Measurements from ENCODE around the gene DEFB114.

DNA sequence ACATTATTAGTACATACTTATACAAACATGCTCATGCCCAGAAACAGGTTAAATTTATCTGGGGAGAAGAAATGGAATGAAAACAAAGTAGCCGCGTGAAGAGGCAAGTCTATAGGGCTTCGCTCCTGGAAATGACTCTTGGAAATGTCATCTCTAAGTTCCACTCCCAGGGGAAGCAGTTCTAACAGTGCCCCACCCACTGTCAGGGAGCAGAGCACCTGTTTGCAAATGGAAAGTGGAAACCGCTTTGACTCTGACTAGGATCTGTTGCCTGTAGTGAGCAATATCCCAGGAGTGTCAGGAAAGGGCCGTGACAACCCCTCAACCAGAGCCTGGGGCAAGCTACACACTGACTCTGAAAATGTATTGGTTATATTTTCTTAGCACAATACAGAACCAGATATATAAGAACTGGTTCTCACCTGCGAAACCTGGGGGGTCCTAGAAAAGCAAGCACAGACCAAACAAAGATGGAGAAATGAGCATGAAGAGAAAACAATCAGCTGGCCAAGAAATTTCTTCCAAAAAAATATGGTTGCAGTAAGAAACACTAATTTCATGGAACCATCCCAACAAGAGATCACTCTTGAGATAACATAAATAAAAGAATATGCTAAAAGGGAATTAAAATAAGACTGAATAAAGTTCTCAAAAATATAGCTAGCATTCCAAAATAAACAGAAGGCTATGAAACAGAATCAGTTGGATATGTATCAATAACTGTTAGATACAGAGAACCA lies 50.2 kb downstream of the DEFB114 start:
- TF ChIP-seq, protein P1, sequence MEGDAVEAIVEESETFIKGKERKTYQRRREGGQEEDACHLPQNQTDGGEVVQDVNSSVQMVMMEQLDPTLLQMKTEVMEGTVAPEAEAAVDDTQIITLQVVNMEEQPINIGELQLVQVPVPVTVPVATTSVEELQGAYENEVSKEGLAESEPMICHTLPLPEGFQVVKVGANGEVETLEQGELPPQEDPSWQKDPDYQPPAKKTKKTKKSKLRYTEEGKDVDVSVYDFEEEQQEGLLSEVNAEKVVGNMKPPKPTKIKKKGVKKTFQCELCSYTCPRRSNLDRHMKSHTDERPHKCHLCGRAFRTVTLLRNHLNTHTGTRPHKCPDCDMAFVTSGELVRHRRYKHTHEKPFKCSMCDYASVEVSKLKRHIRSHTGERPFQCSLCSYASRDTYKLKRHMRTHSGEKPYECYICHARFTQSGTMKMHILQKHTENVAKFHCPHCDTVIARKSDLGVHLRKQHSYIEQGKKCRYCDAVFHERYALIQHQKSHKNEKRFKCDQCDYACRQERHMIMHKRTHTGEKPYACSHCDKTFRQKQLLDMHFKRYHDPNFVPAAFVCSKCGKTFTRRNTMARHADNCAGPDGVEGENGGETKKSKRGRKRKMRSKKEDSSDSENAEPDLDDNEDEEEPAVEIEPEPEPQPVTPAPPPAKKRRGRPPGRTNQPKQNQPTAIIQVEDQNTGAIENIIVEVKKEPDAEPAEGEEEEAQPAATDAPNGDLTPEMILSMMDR (IDR thresholded peaks at IDR 0.05) = no peak
- TF ChIP-seq POLR2A (IDR thresholded peaks at IDR 0.05) (no peak), POLR2AphosphoS5 (IDR thresholded peaks at IDR 0.05) (no peak)

All from gastroesophageal sphincter (tissue), 3 donors.